PC-9 (cell line): ENCODE results near the gene HOXB13. TPM values are rescaled to one million over a fixed set of nuclear protein-coding genes. Genes with fewer than 3 reads are reported as not detected.

Source experiments
- BruUV-seq: library from RNA; stranded (reverse); fragments of 400-500 nt; replicated peaks from 2 replicates; lab custom pipeline; 2021; lab: Mats Ljungman, UMichigan
- CTCF ChIA-PET: fragments of 300-600 bp; sonication (Branson Sonifier 250); formaldehyde crosslinking; loops from one replicate; lab custom pipeline; 2022; ENCODE audit warnings: antibody characterized with exemption; lab: Charles Lee
- POLR2A ChIA-PET: fragments of 300-600 bp; sonication (Branson Sonifier 250); formaldehyde crosslinking; loops from one replicate; lab custom pipeline; 2022; ENCODE audit warnings: antibody characterized with exemption; ENCODE audit not compliant: unreplicated experiment; lab: Charles Lee
- DNase-seq, 2 experiments: peaks; one replicate each; pipeline versions ENCODE4 v3.0.0 to v3.0.0-alpha.2; 2015 to 2022; ENCODE audit warnings: mixed read lengths in 1 of 2
- H2AFZ ChIP-seq: fragments of 200-600 bp; sonication (generic); 2 replicates; pipeline ENCODE4 v1.8.1; 2017; ENCODE audit warnings: antibody characterized with exemption
- H3F3A ChIP-seq: fragments of 200-600 bp; sonication (generic); 2 replicates; pipeline ENCODE4 v1.8.1; 2017; ENCODE audit warnings: antibody characterized with exemption, mild to moderate bottlenecking, low read depth; ENCODE audit not compliant: insufficient read depth
- H3K27ac ChIP-seq: fragments of 200-600 bp; sonication (generic); 2 replicates; pipeline ENCODE4 v1.6.1; 2016; ENCODE audit warnings: mixed run types
- H3K27me3 ChIP-seq: fragments of 200-600 bp; sonication (generic); 2 replicates; pipeline ENCODE4 v1.6.1; 2016; ENCODE audit warnings: low read depth, mixed run types; ENCODE audit not compliant: insufficient read depth
- H3K36me3 ChIP-seq: fragments of 200-600 bp; sonication (generic); 2 replicates; pipeline ENCODE4 v1.6.1; 2016; ENCODE audit warnings: low read depth, mixed run types
- H3K4me1 ChIP-seq: fragments of 200-600 bp; sonication (generic); replicated peaks from 2 replicates; pipeline ENCODE4 v1.6.1; 2016; ENCODE audit warnings: mixed run types; ENCODE audit not compliant: insufficient read depth
- H3K4me2 ChIP-seq: fragments of 200-600 bp; sonication (generic); 2 replicates; pipeline ENCODE4 v1.6.1; 2017; ENCODE audit warnings: mixed run types
- H3K4me3 ChIP-seq: fragments of 200-600 bp; sonication (generic); 2 replicates; pipeline ENCODE4 v1.6.1; 2016; ENCODE audit warnings: mixed run types
- H3K79me2 ChIP-seq: fragments of 200-600 bp; sonication (generic); 2 replicates; pipeline ENCODE4 v1.6.1; 2017; ENCODE audit warnings: low read depth, mixed run types
- H3K9me2 ChIP-seq: fragments of 200-600 bp; sonication (generic); 2 replicates; pipeline ENCODE4 v1.8.1; 2017; ENCODE audit warnings: mild to moderate bottlenecking; ENCODE audit not compliant: insufficient read depth
- H3K9me3 ChIP-seq: fragments of 200-600 bp; sonication (generic); 2 replicates; pipeline ENCODE4 v1.8.1; 2016; ENCODE audit warnings: low read depth; ENCODE audit not compliant: insufficient read depth
- H4K20me1 ChIP-seq: fragments of 200-600 bp; sonication (generic); 2 replicates; pipeline ENCODE4 v1.8.1; 2017; ENCODE audit not compliant: insufficient read depth
- EZH2 ChIP-seq: fragments of 200-600 bp; sonication (generic); IDR thresholded peaks from 2 replicates; pipeline ENCODE4 v1.8.0; 2017; ENCODE audit warnings: antibody characterized with exemption, low read depth
- intact Hi-C: fragments of 100-400 bp; cut with micrococcal nuclease; formaldehyde crosslinking; loops from one replicate; pipeline ENCODE4 v1.10.0; 2022; ENCODE audit not compliant: unreplicated experiment
- total RNA-seq: library from RNA; stranded (reverse); gene quantifications from 2 replicates; pipeline ENCODE4 v1.2.3, GENCODE V29; 2021
- TF ChIP-seq, protein P1 (sequence below): fragments of 200-600 bp; sonication (generic); conservative IDR thresholded peaks from 2 replicates; pipeline ENCODE4 v1.6.1; 2017; ENCODE audit warnings: mixed run types, antibody characterized with exemption, mild to moderate bottlenecking, moderate library complexity

HOXB13 gene
- total RNA-seq, 1 experiment from 2014 or later: not detected

GRCh38 chr17:48753794-48754499 is 25.4 kb upstream of the HOXB13 start:
- intact Hi-C loops: no loop called here
- H2AFZ ChIP-seq: no peak overlapping the region
- TF ChIP-seq EZH2: no peak
- TF ChIP-seq, protein P1, sequence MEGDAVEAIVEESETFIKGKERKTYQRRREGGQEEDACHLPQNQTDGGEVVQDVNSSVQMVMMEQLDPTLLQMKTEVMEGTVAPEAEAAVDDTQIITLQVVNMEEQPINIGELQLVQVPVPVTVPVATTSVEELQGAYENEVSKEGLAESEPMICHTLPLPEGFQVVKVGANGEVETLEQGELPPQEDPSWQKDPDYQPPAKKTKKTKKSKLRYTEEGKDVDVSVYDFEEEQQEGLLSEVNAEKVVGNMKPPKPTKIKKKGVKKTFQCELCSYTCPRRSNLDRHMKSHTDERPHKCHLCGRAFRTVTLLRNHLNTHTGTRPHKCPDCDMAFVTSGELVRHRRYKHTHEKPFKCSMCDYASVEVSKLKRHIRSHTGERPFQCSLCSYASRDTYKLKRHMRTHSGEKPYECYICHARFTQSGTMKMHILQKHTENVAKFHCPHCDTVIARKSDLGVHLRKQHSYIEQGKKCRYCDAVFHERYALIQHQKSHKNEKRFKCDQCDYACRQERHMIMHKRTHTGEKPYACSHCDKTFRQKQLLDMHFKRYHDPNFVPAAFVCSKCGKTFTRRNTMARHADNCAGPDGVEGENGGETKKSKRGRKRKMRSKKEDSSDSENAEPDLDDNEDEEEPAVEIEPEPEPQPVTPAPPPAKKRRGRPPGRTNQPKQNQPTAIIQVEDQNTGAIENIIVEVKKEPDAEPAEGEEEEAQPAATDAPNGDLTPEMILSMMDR: no peak
- H3K36me3 ChIP-seq: no peaks in the 10 kb centered on the region
- DNase-seq: no peak
- POLR2A ChIA-PET: interaction anchor here (0.6 kb wide), 1 partner anchor 109 kb away, joined by 4 read pairs; no protein-coding TSS in a partner anchor
- no peaks in the 10 kb centered on the region for H3K4me1 ChIP-seq
- H3K27ac ChIP-seq: no peak overlapping the region
- no peak overlapping the region for H3K4me2 ChIP-seq
- CTCF ChIA-PET: no interaction called here
- no peaks in the 10 kb centered on the region for H3K9me3 ChIP-seq
- H3K4me3 ChIP-seq: no peak overlapping the region
- H3F3A ChIP-seq: no peaks in the 10 kb centered on the region
- BruUV-seq: no TSS peak
- peaks cover 96% of the 10 kb centered on the region for H3K27me3 ChIP-seq
- no peaks in the 10 kb centered on the region for H3K9me2 ChIP-seq
- H3K79me2 ChIP-seq: no peaks in the 10 kb centered on the region
- H4K20me1 ChIP-seq: no peaks in the 10 kb centered on the region

- H3K27me3 ChIP-seq: peaks cover 97% of the 10 kb centered on the region
- no TSS peak for BruUV-seq
- POLR2A ChIA-PET: no interaction called here
These were observed 24.1 kb upstream of the HOXB13 start for GRCh38 chr17:48752399-48753288.

More at GRCh38 chr17:48752399-48753288, 24.1 kb upstream of the HOXB13 start:
- intact Hi-C loops: no loop called here
- CTCF ChIA-PET: no interaction called here
- TF ChIP-seq, protein P1: no peak
- no peak for TF ChIP-seq EZH2
- Histone ChIP-seq H3K9me2 (no peaks in the 10 kb centered on the region), H3K4me3 (no peak overlapping the region), H3K79me2 (no peaks in the 10 kb centered on the region), H3K27ac (no peak overlapping the region), H3K4me2 (no peak overlapping the region), H4K20me1 (no peaks in the 10 kb centered on the region), H3F3A (no peaks in the 10 kb centered on the region), H3K4me1 (no peaks in the 10 kb centered on the region), H2AFZ (no peak overlapping the region), H3K9me3 (no peaks in the 10 kb centered on the region), H3K36me3 (no peaks in the 10 kb centered on the region)
- DNase-seq: no peak
